Ramos (cell line): Measurements from ENCODE around the gene SLC7A5.
"Not testable (repeated sequence)": the region's sequence is repeated elsewhere in the genome, so short reads cannot be mapped to it uniquely, and the experiment has no call there.

ENCODE experiments used
- in situ Hi-C: fragments of 300-500 bp; cut with MboI; formaldehyde crosslinking; loops from one replicate; pipeline ENCODE4 v1.14.3; 2022; ENCODE audit warnings: low sequenced_read_pairs; ENCODE audit not compliant: unreplicated experiment

Gene SLC7A5

GRCh38 chr16:87869061-87869878 is at the start of gene SLC7A5:
SLC7A5 (minus strand) TSS chr16:87869507; CDS start chr16:87869422, 85 bp downstream.
- in situ Hi-C loops, result loop anchor here (5.0 kb wide), 1 partner anchor 87 kb away; no protein-coding TSS in a partner anchor

- in situ Hi-C loops, result no loop called here
These were observed 49.0 kb upstream of the SLC7A5 start for GRCh38 chr16:87918338-87918737.

GRCh38 chr16:87917503-87917902 is 48.2 kb upstream of the SLC7A5 start:
- in situ Hi-C loops, result no loop called here

- in situ Hi-C loops, result no loop called here
These were observed 45.5 kb upstream of the SLC7A5 start for GRCh38 chr16:87914812-87915211.

GRCh38 chr16:87914021-87914725 is 44.9 kb upstream of the SLC7A5 start:
- in situ Hi-C loops, result not testable (repeated sequence)

- in situ Hi-C loops, result not testable (repeated sequence)
These were observed 43.4 kb upstream of the SLC7A5 start for GRCh38 chr16:87912691-87913090.

GRCh38 chr16:87911106-87911763 is 41.9 kb upstream of the SLC7A5 start:
- in situ Hi-C loops, result not testable (repeated sequence)

GRCh38 chr16:87909203-87909935 is 40.1 kb upstream of the SLC7A5 start:
- in situ Hi-C loops, result loop anchor here (10.0 kb wide), 1 partner anchor 355 kb away; no protein-coding TSS in a partner anchor

- in situ Hi-C loops, result loop anchor here (10.0 kb wide), 1 partner anchor 353 kb away; no protein-coding TSS in a partner anchor
These were observed 38.8 kb upstream of the SLC7A5 start for GRCh38 chr16:87908101-87908500.

GRCh38 chr16:87905521-87905920 is 36.2 kb upstream of the SLC7A5 start:
- in situ Hi-C loops, result loop anchor here (10.0 kb wide), 1 partner anchor 351 kb away; no protein-coding TSS in a partner anchor

- in situ Hi-C loops, result loop anchor here (10.0 kb wide), 1 partner anchor 350 kb away; no protein-coding TSS in a partner anchor
These were observed 35.7 kb upstream of the SLC7A5 start for GRCh38 chr16:87904963-87905362.

- in situ Hi-C loops, result loop anchor here (10.0 kb wide), 1 partner anchor 346 kb away; no protein-coding TSS in a partner anchor
These were observed 31.2 kb upstream of the SLC7A5 start for GRCh38 chr16:87900489-87900888.

GRCh38 chr16:87897521-87898505 is 28.5 kb upstream of the SLC7A5 start:
- in situ Hi-C loops, result no loop called here

- in situ Hi-C loops, result not testable (repeated sequence)
These were observed 27.7 kb upstream of the SLC7A5 start for GRCh38 chr16:87896924-87897520.

GRCh38 chr16:87896176-87896890 is 27.0 kb upstream of the SLC7A5 start:
- in situ Hi-C loops, result not testable (repeated sequence)

- in situ Hi-C loops, result no loop called here
These were observed 26.4 kb upstream of the SLC7A5 start for GRCh38 chr16:87895641-87896141.

GRCh38 chr16:87894005-87894404 is 24.7 kb upstream of the SLC7A5 start:
- in situ Hi-C loops, result not testable (repeated sequence)
